ENCODE results near the gene NPAS3.

- TF ChIP-seq CTCF (IDR thresholded peaks at IDR 0.05) (no peak), POLR2A (IDR thresholded peaks at IDR 0.05) (no peak)
Measured at GRCh38 chr14:33484264-33484663, 545.6 kb downstream of the NPAS3 start.

All from uterus (tissue), 2 donors.